GM21526 (cell line): ENCODE measurements around the gene KLRK1.
"Not testable (repeated sequence)": the region's sequence is repeated elsewhere in the genome, so short reads cannot be mapped to it uniquely, and the experiment has no call there.

ENCODE experiments used
- ATAC-seq: cut with Tn5 transposase; IDR thresholded peaks from one replicate; pipeline ENCODE4 v1.9.1; 2021; ENCODE audit warnings: moderate library complexity; ENCODE audit not compliant: unreplicated experiment, low FRiP score

KLRK1 gene

GRCh38 chr12:10390991-10391390 lies 1.1 kb upstream of the KLRK1 start:
- not testable (repeated sequence) for ATAC-seq

GRCh38 chr12:10388624-10389413 lies 1.0 kb downstream of the KLRK1 start:
- ATAC-seq = no peak

DNA sequence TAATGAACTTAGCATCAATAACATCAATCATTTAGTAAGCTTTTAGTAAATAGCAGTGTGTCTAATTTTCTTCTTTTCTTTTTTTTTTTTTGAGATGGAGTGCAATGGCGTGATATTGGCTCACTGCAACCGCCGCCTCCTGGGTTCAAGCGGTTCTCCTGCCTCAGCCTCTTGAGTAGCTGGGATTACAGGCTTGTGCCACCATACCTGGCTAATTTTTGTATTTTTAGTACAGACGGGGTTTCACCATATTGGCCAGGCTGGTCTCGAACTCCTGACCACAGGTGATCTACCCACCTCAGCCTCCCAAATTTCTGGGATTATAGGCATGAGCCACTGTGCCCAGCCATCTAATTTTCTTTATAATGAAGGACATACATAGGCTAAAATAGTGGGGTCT lies 2.3 kb downstream of the KLRK1 start:
- ATAC-seq = not testable (repeated sequence)

- no peak for ATAC-seq
Observed at GRCh38 chr12:10386857-10387256, 3.0 kb downstream of the KLRK1 start.

- ATAC-seq = no peak
Observed at GRCh38 chr12:10385166-10385613, 4.7 kb downstream of the KLRK1 start.

DNA sequence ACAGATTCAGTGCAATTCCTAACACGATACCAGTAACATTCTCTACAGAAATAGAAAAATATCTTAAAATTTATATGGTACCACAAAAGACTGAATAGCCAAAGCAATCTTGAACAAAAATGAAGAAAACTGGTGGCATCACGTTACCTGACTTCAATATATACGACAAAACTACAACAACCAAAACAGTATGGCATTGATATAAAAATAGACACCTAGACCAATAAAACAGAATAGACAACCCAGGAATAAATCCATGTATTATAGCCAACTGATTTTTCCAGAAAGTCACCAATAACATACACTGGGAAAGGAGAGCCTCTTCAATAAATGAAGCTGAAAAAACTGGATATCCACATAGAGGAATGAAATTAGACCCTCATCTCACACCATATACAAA lies 5.7 kb downstream of the KLRK1 start:
- ATAC-seq = no peak

DNA sequence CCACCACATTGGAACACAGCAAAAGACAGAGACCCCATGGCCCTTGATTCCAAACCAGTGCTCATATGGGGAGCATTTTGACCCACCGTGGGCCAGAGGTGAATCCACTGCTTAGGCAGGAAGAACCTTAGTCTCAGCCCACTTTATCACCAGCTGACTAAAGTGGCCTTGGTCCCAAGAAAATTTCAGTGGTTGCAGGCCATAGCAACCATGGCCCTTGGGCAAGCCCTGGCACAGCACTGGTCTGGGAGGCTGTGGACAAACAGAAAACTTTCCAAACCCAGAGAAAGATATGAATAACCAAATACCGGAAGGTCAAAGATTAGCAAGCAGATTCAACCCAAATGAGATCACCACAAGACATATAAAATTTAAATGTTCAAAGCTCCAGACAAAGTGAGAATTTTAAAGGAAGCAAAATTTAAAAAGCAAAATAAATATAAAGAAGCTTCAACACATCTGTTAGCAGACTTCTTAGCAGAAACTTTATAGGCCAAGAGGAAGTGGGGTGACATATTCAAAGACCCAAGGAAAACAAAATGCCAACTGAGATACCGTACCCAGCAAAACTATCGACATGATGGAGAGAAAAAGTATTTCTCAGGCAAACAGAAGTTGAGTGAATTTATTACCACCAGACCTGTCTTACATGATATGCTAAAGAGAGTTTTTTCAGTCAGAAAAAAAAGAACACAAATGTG lies 7.8 kb downstream of the KLRK1 start:
- ATAC-seq = no peak

- ATAC-seq = not testable (repeated sequence)
Observed at GRCh38 chr12:10378737-10379136, 11.1 kb downstream of the KLRK1 start.

DNA sequence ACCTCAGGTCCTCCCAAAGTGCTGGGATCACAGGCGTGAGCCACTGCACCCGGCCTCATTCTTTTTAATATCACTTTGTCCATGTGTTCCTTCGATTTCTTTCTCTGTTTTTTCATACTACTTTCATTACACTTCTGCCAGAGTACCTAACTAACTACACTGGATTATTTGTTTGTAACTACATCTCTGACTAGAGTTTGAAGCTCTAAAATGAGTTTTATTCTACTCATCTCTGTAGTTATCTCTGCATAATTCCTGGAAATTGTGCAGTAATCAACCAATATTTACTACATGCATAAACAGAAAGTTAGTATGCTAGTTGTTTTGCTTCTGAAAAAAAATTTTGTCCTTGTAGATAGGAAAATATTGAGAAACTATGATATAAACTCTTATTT lies 15.2 kb downstream of the KLRK1 start:
- no peak for ATAC-seq

DNA sequence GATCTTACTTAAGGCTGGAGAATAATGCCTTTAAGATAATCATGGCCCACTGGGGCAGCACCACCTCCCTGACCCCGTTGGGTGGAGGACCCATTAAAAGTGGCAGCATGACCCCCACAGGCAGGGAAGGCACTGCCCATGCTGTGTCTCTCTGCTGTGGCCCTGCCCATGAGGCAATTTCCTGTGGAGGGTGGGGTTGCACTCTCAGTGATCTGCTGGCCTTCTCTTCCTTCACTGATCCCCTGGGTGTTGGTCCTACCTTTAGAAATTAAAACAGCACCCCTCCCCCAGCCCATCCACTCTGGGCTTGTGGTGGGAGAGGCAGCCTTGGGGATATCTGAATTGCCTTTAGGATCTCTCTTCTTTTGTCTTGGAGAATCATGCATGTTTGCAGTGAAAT lies 17.3 kb downstream of the KLRK1 start:
- ATAC-seq = no peak

DNA sequence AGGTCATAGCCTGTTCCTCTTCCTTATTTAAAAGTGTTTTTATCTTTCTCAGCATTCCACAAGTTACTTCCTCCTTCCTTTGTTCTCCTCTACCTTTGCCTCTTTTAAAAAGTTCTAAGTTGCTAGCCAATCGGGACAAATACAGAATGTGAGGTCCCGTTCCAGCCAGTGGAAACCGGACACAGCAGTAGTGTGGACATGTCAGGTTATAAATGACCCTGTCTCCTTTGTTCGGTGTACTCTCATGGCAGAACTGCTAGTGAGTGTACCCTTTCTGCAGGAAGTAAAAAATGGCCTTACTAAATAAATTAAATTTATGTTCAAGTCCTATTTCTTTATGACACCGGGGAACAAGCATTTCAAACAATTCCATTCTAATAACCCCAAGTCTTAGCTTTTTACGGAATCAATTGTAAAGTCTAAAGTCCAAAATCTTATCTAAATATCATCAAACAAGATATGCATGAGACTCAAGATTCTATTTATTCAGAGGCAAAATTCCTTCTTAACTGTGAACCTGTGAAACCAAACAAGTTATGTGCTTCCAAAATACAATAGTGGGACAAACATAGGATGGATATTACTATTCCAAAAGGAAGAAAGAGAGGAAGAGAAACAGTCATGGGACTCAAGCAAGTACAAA lies 17.8 kb downstream of the KLRK1 start:
- ATAC-seq = not testable (repeated sequence)

DNA sequence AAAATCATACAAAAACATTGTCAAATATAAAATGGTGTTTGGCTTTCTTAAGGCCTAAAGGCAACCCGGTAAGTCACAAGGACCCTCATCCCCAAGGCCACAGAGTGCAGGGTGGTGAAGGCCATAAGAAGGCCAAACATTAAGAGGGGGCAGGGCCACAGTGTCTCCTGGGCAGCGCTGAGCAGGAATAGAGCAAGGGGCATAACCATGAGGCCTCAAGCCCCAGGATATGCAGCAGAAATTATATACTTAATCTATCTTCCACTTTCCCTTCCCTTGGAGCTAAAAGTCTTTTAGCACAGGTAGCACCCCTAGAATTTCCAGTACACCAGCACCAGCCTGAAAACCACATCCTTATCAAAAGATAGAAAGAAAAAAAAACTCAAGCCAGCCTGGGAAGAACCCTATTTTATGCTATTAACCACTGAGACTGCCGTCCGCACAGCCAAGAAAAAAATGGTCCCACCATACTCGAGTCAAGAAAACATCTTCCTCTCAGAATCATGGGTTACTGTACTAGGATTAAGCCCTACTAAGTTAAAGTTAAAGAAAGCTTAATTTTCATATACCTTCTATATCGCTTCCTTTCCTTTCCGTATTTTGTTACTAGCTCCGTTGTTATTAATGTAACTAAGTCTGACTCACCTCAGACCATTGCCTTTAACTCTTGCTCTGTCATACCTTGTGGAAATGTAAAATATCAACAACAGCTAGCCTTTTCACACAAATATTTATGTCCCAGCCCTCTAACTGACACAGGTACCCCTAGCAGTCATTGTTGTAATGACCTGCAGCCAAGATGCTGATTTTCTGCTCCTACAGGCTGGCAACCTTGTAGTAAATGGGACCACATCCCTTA lies 20.1 kb downstream of the KLRK1 start:
- no peak for ATAC-seq

- no peak for ATAC-seq
Observed at GRCh38 chr12:10368206-10369171, 21.4 kb downstream of the KLRK1 start.

DNA sequence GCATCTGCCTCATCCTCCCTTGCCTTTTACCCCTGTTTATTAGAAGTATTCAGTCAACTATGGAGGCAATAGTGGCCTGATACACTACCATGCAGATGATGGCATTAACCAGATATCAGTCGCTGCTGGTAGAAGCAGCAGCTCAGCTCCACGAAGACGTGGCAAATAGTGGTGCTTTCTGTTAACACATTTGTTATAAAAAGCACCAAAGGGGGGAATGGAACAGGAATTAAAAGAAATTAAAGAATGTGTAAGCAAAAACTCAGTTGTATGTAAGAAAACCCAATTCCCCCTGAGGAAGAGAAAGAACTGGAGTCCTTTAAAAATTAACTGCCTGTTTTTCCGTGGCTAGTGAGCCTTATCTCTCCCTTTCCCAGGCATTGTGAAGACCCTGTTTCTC lies 22.1 kb downstream of the KLRK1 start:
- ATAC-seq = not testable (repeated sequence)

- ATAC-seq = no peak
Observed at GRCh38 chr12:10366875-10367274, 23.0 kb downstream of the KLRK1 start.

GRCh38 chr12:10365696-10366405 lies 24.0 kb downstream of the KLRK1 start:
- no peak for ATAC-seq

DNA sequence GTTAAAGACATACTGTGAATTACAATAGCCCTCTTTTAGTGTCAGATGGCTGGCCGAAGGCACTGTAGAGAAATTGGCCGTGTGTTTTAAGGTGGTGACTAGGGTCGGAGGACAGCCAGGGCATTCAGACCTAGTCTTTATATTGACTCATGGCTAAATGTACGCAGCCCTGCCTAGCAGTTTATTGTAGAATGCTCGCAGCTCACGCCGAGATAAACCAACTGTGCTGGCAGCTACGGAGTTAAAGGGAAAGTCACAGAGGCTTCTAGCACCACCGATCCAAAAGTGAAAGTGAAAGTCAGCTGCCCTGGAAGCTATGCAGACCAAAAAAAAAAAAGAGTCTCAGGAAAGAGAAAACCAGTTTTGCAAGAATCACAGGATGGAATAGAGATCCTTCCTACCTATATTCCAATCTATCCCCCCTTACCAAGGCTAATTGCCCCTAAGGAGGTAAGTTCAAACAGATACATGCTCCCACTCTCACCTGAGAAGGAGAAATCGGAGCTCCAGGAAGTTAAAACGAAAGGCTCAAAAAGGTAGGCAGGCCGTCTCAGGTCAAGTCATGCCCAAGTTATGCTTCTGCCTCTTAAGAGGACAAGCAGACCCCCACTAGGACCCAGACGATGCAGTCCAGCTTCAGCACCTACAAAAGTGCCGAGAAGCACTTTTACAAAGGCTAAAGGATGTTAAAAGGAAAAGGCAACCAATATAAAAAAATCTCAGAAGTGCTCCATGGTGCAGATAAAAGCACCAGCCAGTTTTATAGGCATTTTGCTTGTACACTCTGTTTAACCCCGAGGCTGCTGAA lies 24.8 kb downstream of the KLRK1 start:
- ATAC-seq = peak; percentile 52
